ENCODE data around the gene PPIL1.

- TF ChIP-seq POLR2A (IDR thresholded peaks at IDR 0.05) (no peak), POLR2AphosphoS5 (IDR thresholded peaks at IDR 0.05) (no peak), EP300 (IDR thresholded peaks at IDR 0.05) (no peak)
- TF ChIP-seq, protein P1, sequence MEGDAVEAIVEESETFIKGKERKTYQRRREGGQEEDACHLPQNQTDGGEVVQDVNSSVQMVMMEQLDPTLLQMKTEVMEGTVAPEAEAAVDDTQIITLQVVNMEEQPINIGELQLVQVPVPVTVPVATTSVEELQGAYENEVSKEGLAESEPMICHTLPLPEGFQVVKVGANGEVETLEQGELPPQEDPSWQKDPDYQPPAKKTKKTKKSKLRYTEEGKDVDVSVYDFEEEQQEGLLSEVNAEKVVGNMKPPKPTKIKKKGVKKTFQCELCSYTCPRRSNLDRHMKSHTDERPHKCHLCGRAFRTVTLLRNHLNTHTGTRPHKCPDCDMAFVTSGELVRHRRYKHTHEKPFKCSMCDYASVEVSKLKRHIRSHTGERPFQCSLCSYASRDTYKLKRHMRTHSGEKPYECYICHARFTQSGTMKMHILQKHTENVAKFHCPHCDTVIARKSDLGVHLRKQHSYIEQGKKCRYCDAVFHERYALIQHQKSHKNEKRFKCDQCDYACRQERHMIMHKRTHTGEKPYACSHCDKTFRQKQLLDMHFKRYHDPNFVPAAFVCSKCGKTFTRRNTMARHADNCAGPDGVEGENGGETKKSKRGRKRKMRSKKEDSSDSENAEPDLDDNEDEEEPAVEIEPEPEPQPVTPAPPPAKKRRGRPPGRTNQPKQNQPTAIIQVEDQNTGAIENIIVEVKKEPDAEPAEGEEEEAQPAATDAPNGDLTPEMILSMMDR (IDR thresholded peaks at IDR 0.05), result peak in 1 of 2 donors; percentile 2
Measured at GRCh38 chr6:36912586-36912985, 38.0 kb upstream of the PPIL1 start.
